Neural cell (in vitro differentiated cells): Measurements from ENCODE around the gene WFDC1.

Source experiments
- EZH2 ChIP-seq: fragments of 200-600, 300-800 bp; shearing (Covaris generic), sonication (generic); IDR thresholded peaks from 2 replicates; pipeline ENCODE4 v1.6.1; 2014; ENCODE audit warnings: antibody characterized with exemption, low read length, borderline replicate concordance, mild to moderate bottlenecking; ENCODE audit not compliant: insufficient read depth, poor library complexity, severe bottlenecking
- RAD21 ChIP-seq: fragments of 450-650 bp; conservative IDR thresholded peaks from 2 replicates; pipeline ENCODE4 v1.6.1; 2014; ENCODE audit warnings: antibody characterized with exemption, mild to moderate bottlenecking, moderate library complexity
- SMC3 ChIP-seq: fragments of 450-650 bp; conservative IDR thresholded peaks from 2 replicates; pipeline ENCODE4 v1.6.1; 2014; ENCODE audit warnings: antibody characterized with exemption, mild to moderate bottlenecking, moderate library complexity; ENCODE audit not compliant: poor library complexity
- TF ChIP-seq, protein P1 (sequence below): fragments of 450-650 bp; IDR thresholded peaks from 2 replicates; pipeline ENCODE4 v1.5.1; 2014; ENCODE audit warnings: antibody characterized with exemption, mild to moderate bottlenecking, moderate library complexity; ENCODE audit not compliant: poor library complexity, severe bottlenecking

DNA sequence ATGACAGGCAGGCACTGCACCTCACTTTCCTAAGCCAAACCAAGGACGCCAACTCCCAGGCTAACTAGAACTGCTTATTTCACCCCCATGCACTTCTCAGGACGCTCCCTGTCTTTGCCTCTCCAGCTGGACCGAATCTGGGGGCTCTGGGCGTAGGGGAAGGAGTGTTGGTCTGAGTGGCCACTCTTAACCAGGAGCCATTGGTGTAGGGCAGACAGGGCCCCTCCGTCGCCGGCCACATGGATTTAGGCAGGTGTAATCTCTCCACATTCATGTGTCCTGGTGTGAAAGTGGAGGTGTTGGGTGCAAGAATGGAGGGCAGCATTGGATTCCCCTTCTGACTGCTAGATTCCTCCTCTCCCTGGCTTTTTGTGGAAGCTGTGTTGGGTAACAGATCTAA is 83.4 kb downstream of the WFDC1 start:
- TF ChIP-seq, protein P1, sequence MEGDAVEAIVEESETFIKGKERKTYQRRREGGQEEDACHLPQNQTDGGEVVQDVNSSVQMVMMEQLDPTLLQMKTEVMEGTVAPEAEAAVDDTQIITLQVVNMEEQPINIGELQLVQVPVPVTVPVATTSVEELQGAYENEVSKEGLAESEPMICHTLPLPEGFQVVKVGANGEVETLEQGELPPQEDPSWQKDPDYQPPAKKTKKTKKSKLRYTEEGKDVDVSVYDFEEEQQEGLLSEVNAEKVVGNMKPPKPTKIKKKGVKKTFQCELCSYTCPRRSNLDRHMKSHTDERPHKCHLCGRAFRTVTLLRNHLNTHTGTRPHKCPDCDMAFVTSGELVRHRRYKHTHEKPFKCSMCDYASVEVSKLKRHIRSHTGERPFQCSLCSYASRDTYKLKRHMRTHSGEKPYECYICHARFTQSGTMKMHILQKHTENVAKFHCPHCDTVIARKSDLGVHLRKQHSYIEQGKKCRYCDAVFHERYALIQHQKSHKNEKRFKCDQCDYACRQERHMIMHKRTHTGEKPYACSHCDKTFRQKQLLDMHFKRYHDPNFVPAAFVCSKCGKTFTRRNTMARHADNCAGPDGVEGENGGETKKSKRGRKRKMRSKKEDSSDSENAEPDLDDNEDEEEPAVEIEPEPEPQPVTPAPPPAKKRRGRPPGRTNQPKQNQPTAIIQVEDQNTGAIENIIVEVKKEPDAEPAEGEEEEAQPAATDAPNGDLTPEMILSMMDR: no peak
- TF ChIP-seq SMC3 (no peak), EZH2 (no peak), RAD21 (no peak)
